ENCODE data around the gene CAPN5.
A peak's percentile ranks its signal among the peaks of the same experiment; 100 is the strongest.

GRCh38 chr11:77047007-77047927, 19.5 kb upstream of the CAPN5 start:
- TF ChIP-seq ETV6 (conservative IDR thresholded peaks at IDR 0.05 in 1 of 2, IDR thresholded peaks at IDR 0.05 in 1 of 2; ENCODE audit: borderline replicate concordance in 1 of 2, low read depth in 1 of 2) (no peak), BRCA1 (IDR thresholded peaks at IDR 0.05; ENCODE audit: low read depth, low read length) (no peak), SPI1 (IDR thresholded peaks at IDR 0.05; ENCODE audit: borderline replicate concordance, insufficient read depth, low read depth, low read length) (no peak), RCOR1 (conservative IDR thresholded peaks at IDR 0.05; ENCODE audit: low read depth, low read length) (no peak), SP1 (IDR thresholded peaks at IDR 0.05; ENCODE audit: low read depth, low read length) (no peak), EP300 (IDR thresholded peaks at IDR 0.05; ENCODE audit: borderline replicate concordance in 1 of 2, control insufficient read depth in 1 of 2, low read depth in 2 of 2, low read length in 2 of 2) (no peak; a peak in 1 of 4 replicates), EZH2 (IDR thresholded peaks at IDR 0.05; ENCODE audit: borderline replicate concordance, control insufficient read depth, low read depth, low read length) (0 out of 2 replicates have a peak, but pooled peaks have one; percentile 70)
- TF ChIP-seq, protein P1, sequence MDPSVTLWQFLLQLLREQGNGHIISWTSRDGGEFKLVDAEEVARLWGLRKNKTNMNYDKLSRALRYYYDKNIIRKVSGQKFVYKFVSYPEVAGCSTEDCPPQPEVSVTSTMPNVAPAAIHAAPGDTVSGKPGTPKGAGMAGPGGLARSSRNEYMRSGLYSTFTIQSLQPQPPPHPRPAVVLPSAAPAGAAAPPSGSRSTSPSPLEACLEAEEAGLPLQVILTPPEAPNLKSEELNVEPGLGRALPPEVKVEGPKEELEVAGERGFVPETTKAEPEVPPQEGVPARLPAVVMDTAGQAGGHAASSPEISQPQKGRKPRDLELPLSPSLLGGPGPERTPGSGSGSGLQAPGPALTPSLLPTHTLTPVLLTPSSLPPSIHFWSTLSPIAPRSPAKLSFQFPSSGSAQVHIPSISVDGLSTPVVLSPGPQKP (IDR thresholded peaks at IDR 0.05; ENCODE audit: low read depth, low read length), result peak; percentile 100
